DND-41 (cell line): ENCODE measurements around the gene OR4D11.
"Not testable (repeated sequence)": the region's sequence is repeated elsewhere in the genome, so short reads cannot be mapped to it uniquely, and the experiment has no call there.

Experiments used
- ATAC-seq: fragments of 200-7000 bp; cut with Tn5 transposase; 3 replicates; pipeline ENCODE4 v1.9.1; 2021; ENCODE audit warnings: low read depth; ENCODE audit not compliant: insufficient read depth
- DNase-seq: peaks from one replicate; pipeline ENCODE4 v3.0.0-alpha.2; 2020
- H2AFZ ChIP-seq: 2 replicates; pipeline ENCODE4 v1.6.0; 2012; ENCODE audit warnings: low read depth, low read length
- H3K27ac ChIP-seq: 2 replicates; pipeline ENCODE4 v1.5.1; 2012; ENCODE audit warnings: low read length, inconsistent platforms
- H3K27me3 ChIP-seq: fragments of 200-600 bp; sonication (generic); 2 replicates; pipeline ENCODE4 v1.6.0; 2012; ENCODE audit warnings: low read length, mild to moderate bottlenecking, inconsistent platforms; ENCODE audit not compliant: insufficient read depth, poor library complexity
- H3K36me3 ChIP-seq: 2 replicates; pipeline ENCODE4 v1.5.1; 2012; ENCODE audit warnings: low read length, inconsistent platforms; ENCODE audit not compliant: insufficient read depth
- H3K4me1 ChIP-seq: 2 replicates; pipeline ENCODE4 v1.5.1; 2012; ENCODE audit warnings: mild to moderate bottlenecking, low read length; ENCODE audit not compliant: insufficient read depth
- H3K4me2 ChIP-seq: 2 replicates; pipeline ENCODE4 v1.6.0; 2012; ENCODE audit warnings: mild to moderate bottlenecking, moderate library complexity, low read length, inconsistent platforms; ENCODE audit not compliant: insufficient read depth
- H3K4me3 ChIP-seq, 2 experiments: fragments of 200-600 bp in 1 of 2; shearing (Covaris generic) in 1 of 2; 2 replicates each; pipeline ENCODE4 v1.5.1; 2012 to 2016; ENCODE audit warnings: inconsistent platforms in 2 of 2, low read length in 2 of 2, mild to moderate bottlenecking in 2 of 2, low read depth in 1 of 2, moderate library complexity in 1 of 2
- H3K79me2 ChIP-seq: 2 replicates; pipeline ENCODE4 v1.6.0; 2012; ENCODE audit warnings: low read length, inconsistent platforms; ENCODE audit not compliant: insufficient read depth
- H3K9ac ChIP-seq: 2 replicates; pipeline ENCODE4 v1.6.0; 2012; ENCODE audit warnings: low read depth, mild to moderate bottlenecking, inconsistent platforms, low read length, moderate library complexity
- H3K9me3 ChIP-seq: 2 replicates; pipeline ENCODE4 v1.5.1; 2012; ENCODE audit warnings: low read length, moderate library complexity, mild to moderate bottlenecking, inconsistent platforms; ENCODE audit not compliant: insufficient read depth, severe bottlenecking
- H4K20me1 ChIP-seq: 2 replicates; pipeline ENCODE4 v1.6.0; 2012; ENCODE audit warnings: low read length; ENCODE audit not compliant: insufficient read depth
- CTCF ChIP-seq: IDR thresholded peaks from 2 replicates; pipeline ENCODE4 v1.5.1; 2012; ENCODE audit warnings: borderline replicate concordance, low read length, moderate library complexity, mild to moderate bottlenecking; ENCODE audit not compliant: poor library complexity, severe bottlenecking; ENCODE audit errors: extremely low read depth
- EZH2 ChIP-seq: IDR thresholded peaks from 3 replicates; pipeline ENCODE4 v1.6.1; 2012; ENCODE audit warnings: borderline replicate concordance, low read depth, mild to moderate bottlenecking, moderate library complexity, low read length, inconsistent platforms; ENCODE audit not compliant: severe bottlenecking

Gene OR4D11

GRCh38 chr11:59545179-59546020 is 42.0 kb downstream of the OR4D11 start:
- TF ChIP-seq CTCF (no peak), EZH2 (no peak)
- Histone ChIP-seq H3K9me3 (no peaks in the 10 kb centered on the region), H2AFZ (no peak overlapping the region), H3K4me3 (no peak overlapping the region), H3K27ac (no peak overlapping the region), H3K36me3 (no peaks in the 10 kb centered on the region), H3K4me1 (peaks cover 26% of the 10 kb centered on the region), H3K4me2 (no peak overlapping the region), H4K20me1 (no peaks in the 10 kb centered on the region), H3K79me2 (no peaks in the 10 kb centered on the region), H3K27me3 (no peaks in the 10 kb centered on the region), H3K9ac (no peak overlapping the region)
- no peak for DNase-seq
- ATAC-seq = no peak

- not testable (repeated sequence) for DNase-seq
These were observed 44.4 kb downstream of the OR4D11 start for GRCh38 chr11:59547605-59548308.

GRCh38 chr11:59548309-59548656 is 44.9 kb downstream of the OR4D11 start:
- TF ChIP-seq EZH2 = no peak
- TF ChIP-seq CTCF = no peak
- DNase-seq (no peak), ATAC-seq (no peak)
- Histone ChIP-seq H3K9ac (no peak overlapping the region), H3K27ac (peak overlapping the region; percentile 45; the same call in 1 of the 2 replicates), H3K79me2 (no peaks in the 10 kb centered on the region), H2AFZ (no peak overlapping the region), H3K36me3 (no peaks in the 10 kb centered on the region), H3K4me2 (no peak overlapping the region), H3K27me3 (no peaks in the 10 kb centered on the region), H4K20me1 (no peaks in the 10 kb centered on the region), H3K4me3 (no peak overlapping the region), H3K9me3 (no peaks in the 10 kb centered on the region), H3K4me1 (peaks cover 43% of the 10 kb centered on the region)

More at GRCh38 chr11:59547605-59548308, 44.4 kb downstream of the OR4D11 start:
- peak overlapping the region; percentile 45; the same call in 1 of the 2 replicates for H3K27ac ChIP-seq
- H3K4me1 ChIP-seq = peaks cover 43% of the 10 kb centered on the region
- H3K9me3 ChIP-seq, H3K4me3 ChIP-seq, H3K9ac ChIP-seq, H2AFZ ChIP-seq, ATAC-seq, H3K36me3 ChIP-seq, H3K79me2 ChIP-seq, H4K20me1 ChIP-seq, H3K4me2 ChIP-seq, H3K27me3 ChIP-seq: not testable (repeated sequence)

GRCh38 chr11:59550368-59550841 is 47.0 kb downstream of the OR4D11 start:
- Histone ChIP-seq H3K9ac (peak overlapping the region; percentile 74), H2AFZ (peak overlapping the region; percentile 90), H3K79me2 (no peaks in the 10 kb centered on the region), H3K36me3 (no peaks in the 10 kb centered on the region), H4K20me1 (no peaks in the 10 kb centered on the region), H3K4me2 (peak overlapping the region; percentile 78), H3K4me3 (peak overlapping the region; percentile 66 to 85), H3K9me3 (no peaks in the 10 kb centered on the region), H3K27ac (peak overlapping the region; percentile 96), H3K27me3 (no peaks in the 10 kb centered on the region), H3K4me1 (peaks cover 43% of the 10 kb centered on the region)
- TF ChIP-seq EZH2 (no peak), CTCF (peak; percentile 60)
- peak; percentile 91 for ATAC-seq
- peak; percentile 93 for DNase-seq
